Fibroblast of peridontal ligament (primary cell): ENCODE data around the gene IPO11.
A peak's percentile ranks its signal among the peaks of the same experiment; 100 is the strongest.
"Not testable (repeated sequence)": the region's sequence is repeated elsewhere in the genome, so short reads cannot be mapped to it uniquely, and the experiment has no call there.

ENCODE experiments used
- DNase-seq: peaks from one replicate; pipeline ENCODE4 v3.0.0-alpha.2; 2010; ENCODE audit errors: extremely low read depth

The IPO11 gene

DNA sequence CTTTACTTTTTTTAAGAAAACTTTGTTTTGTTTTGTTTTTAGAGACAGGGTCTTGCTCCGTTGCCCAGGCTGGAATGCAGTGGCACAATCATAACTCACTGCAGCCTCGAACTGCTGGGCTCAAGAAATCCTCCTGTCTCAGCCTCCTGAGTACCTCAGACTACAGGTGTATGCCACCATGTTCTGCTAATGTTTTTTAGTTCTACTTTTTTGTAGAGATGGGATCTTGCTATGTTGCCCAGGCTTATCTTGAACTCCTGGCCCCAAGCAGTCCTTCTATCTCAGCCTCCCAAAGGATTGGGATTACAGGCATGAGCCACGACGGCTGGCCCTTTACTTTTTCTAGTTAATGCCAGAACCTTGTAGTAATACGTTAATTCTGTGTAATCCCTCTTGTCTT is 36.0 kb downstream of the IPO11 start:
- no peak for DNase-seq

DNA sequence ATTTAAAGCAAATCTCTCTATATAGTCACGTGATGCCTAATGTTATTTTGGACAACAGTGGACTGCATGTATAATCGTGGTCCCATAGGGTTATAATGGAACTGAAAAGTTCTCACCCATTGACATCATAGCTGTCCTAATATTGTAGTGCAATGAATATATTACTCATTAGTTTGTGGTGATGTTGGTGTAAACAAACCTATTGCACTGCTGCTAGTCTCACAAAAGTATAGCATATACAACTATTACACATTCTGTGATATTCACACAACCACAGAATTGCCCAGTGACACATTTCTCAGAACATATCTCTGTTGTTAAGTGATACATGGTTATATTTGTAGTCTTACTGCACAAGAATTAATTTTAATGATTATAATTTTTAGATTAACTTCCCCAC is 37.7 kb downstream of the IPO11 start:
- no peak for DNase-seq

DNA sequence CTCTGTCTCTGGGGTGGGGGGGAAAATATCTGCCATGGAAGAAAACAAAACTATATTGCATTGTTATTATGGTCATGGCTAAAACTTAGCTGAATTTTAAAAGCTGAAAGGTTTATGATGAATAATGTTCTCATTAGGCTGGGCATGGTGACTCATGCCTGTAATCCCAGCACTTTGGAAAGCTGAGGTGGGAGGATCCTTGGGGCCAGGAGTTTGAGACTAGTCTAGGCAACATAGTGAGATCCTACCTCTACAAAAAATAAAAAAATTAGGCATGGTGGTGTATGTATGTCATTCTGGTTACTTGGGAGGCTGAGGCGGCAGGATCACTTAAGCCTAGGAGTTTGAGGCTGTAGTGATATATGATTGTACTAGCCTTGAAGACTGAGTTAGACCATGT is 44.5 kb downstream of the IPO11 start:
- DNase-seq = peak; percentile 33

DNA sequence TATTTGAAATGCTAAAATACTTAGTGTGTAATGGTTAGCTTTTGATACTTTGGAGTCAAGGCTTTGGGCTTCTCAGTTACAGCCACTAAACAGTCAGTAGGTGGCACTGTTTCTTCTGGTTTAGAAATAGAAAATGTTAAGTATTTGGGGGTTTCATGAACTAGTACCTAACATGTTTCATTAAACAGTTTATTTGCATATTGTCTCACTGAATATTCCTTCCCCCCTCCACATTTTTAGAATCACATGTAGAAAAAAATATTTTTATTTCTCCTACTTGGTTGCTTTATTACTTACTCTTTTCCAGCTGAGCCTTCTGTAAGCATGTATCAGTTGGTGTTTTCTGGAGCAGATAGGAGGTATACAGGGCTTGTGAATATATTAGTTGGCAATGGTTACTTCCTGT is 48.0 kb downstream of the IPO11 start:
- DNase-seq = peak; percentile 77

DNA sequence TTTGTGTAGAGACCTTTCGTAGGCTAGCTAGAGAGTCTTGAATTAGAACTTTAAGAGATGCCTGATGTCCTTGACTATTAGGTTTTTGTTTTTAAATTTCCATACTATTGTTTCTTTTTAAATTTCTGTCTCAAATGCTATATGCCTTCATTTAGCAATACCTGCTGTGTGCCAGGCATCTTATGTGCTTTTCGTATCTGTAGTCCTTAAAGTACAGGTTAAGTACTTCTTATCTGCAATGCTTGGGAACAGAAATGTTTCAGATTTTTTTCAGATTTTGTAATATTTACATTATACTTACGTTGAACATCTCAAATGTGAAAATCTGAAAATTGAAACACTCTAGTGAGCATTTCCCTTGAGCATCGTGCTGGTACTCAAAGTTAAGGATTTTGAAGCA is 49.0 kb downstream of the IPO11 start:
- DNase-seq = no peak

DNA sequence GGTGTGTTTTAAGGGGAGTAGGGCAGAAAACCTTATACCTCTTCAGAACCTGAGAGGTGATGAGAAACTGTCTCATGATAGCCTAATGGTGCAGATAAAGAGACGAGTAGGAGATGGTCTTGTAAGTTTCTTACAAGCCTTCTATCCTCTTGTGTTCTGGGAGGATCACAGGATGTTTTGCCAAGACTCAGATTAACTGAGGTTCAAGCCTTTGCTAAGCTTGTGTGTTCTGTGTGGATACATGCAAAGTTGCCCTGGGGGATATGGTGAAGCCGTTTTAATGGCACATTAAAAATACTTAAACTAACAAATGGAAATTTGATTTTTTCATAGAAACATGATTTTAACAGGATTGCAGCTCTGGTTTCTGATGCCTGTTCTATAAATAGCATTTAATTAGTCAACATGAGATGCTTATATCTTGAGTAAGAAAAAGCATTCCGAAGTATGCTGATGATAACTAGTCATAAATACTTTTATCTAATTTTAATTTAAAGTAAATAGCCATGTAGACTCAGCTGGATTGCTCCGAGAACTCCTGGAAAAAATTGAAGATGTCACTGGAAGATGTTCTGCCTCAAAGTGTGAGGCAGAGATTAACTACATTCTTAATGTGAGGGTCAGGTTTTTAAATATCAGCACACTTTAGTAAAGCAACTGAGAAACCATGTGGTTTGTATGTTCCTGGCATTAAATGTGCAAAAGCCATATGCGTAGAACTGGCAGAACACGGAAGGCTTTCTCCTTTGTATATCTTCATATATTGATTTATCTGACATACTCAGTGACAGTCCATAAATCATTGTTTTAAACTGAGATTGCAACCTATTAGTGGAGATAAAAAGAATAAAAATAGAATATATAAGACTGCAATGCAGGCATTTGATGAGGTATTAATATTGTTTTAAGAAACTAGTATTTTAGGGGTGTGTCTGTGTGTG is 53.7 kb downstream of the IPO11 start:
- peak; percentile 31 for DNase-seq

DNA sequence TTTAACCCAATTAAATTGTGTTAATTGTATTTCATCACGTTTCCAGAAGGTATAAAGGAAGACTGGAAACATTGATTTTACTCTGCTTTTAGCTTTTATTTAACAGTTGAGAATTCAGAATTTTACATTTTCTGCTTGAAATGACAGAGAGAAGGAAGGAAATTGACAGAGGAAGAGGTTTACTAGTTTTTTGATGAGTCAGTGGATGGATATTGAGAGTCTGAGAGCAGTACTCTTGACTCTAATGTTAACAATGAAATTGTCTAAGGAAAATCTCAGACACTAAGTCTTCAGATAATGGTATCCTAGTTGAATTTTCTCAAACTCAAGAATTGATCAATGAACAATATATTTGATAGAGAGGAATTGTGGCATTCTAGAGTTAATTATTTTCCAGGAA is 60.6 kb downstream of the IPO11 start:
- peak; percentile 37 for DNase-seq

DNA sequence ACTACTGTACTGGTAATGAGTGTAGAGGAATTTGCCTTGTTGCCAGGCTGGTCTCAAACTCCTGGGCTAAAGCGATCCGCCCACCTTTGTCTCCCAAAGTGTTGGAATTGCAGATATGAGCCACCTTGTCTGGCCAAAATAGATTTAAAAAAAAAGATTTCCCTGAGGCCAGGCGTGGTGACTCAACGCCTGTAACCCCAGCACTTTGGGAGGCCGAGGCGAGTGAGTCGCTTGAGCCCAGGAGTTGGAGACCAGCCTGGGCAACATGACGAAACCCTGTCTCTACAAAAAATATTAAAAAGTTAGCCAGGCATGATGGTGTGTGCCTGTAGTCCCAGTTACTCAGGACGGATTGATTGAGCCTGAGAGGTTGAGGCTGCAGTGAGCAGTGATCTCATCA is 62.5 kb downstream of the IPO11 start:
- peak; percentile 59 for DNase-seq

DNA sequence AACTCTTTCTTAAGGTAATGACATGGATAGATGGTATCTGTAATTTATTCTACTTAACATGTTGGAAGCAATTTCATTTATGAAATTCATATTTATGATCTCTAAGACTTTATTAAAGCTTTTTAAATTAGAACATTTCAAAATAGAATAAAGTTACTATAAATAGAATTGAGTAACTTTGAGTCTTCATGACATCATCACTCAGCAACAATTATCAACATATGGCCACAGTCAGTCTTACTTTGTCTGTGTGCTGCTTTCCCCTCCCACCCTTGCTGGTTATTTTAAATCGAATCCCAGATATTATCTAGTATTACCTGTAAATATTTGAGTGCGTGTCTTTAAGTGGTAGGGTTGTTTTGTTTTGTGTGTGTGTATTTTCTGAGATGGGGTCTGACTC is 65.2 kb downstream of the IPO11 start:
- DNase-seq = peak; percentile 68

DNA sequence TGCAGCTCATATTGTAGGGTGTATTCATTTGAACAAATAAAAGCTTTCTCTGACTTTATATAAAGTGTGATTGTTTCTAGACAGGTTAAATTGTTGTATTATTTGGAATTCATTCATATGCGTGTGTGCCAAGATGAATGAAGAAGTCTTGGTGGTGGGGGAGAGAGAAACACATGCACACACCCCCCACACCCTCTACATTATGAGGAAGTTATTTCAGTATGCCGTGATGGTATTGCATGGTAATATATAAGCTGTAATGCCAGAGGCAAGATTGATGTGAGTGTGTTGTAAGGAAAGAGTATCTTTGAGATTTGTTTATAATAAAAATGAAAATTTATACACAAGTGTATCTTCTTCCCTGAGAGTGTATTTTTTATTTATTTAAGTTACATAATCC is 71.0 kb downstream of the IPO11 start:
- no peak for DNase-seq

DNA sequence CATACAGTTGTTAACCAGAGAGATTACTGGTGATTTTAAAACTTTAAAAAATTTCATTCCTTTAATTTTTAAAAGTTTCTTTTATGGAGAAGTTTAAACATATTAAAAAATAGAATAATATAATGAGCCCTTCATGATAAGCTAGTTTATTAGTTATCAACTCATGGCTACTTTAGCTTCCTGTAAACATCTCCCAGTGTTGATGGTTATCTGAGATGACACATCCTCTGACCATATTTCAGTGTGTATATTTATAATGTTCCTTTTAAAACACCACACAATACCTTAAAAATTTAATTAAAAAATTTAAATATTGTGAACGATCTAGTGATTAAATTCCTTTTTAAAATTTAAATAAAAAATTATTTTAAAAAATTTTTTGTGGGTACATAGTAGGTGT is 74.1 kb downstream of the IPO11 start:
- no peak for DNase-seq

DNA sequence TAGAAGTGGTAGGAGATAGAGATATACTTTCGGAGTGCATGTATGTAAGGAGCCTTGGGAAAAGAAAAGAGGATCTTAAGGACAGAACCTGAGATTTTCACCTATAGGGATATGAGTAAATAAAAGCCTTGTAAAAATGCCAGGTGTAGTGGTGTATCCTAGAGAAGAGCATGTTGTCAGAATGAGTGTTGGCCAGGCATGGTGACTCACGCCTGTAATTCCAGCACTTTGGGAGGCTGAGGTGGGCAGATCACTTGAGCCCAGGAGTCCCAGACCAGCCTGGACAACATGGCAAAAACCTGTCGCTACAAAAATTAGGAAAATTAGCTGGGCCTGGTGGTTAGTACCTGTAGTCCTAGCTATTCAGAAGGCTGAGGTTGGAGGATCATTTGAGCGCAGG is 76.0 kb downstream of the IPO11 start:
- DNase-seq = no peak

DNA sequence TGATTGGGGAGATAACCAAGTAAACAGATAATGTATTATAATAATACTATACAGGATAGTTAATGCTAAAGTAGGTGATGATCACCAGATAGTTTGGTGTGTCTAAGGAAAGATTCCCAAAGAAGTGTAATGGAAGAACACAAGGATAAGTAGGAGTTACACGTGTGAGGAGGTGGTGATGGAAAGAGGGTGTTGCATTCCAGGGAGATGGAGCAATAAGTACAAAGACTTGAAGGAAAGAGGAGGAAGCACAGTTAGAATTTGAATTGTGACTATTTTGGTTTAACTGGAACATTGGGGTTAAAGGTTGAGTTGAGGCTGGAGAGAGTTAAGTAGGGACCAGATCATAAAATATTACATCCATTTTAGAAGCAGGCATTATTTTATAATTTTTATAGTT is 76.9 kb downstream of the IPO11 start:
- no peak for DNase-seq

DNA sequence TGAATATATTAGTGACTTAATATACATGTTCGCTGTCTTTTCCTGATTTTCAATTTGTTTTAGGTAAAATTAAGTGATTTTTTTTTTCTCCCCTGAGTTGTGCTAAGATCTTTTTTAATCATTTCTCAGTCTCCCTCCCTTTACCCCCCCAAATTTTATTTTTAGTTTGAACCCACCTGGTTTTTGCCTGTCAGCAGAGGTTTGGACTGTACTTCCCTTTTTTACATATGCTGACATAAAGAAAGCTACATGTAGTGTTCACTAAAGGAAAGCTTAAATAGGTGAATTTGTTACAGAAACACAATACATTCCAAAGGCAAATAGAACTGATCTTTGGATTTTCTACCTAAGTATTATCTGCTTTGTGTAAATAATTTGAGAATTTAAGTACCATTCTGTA is 82.2 kb downstream of the IPO11 start:
- no peak for DNase-seq

DNA sequence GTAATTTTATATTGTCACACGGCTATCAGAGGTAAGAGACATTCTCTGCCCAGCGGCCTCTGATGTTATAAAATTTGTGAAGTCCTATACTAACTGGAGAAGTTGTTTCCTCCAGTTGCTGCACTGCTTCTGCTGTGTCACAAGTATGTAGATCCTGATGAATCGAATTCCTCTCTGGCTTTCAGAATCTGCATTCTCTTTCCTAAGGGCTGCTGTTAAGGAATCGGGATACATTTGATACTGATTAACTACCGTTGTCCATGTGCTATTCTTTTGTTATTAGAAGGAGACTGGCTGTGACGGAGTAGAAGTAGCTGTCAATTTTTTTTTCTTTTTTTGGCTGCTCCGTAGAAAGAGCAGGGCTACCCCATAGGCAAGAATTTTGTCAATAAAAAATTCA is 84.3 kb downstream of the IPO11 start:
- DNase-seq = no peak

DNA sequence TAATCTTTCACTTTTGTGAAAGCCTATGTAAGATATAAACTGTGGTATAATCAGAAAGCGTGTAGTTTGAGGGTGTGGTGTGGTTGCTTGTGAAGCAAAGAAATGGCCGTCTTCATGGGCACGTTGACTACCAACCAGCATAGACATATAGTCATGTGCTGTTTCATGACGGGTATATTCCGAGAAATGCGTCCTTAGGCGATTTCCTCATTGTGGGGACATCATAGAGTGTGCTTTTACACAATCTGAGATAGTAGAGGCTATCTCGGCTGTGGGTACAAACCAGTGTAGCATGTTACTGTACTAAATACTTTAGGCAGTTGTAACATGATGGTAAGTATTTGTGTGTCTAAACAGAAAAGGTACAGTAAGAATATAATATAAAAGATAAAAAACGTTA is 86.4 kb downstream of the IPO11 start:
- no peak for DNase-seq

DNA sequence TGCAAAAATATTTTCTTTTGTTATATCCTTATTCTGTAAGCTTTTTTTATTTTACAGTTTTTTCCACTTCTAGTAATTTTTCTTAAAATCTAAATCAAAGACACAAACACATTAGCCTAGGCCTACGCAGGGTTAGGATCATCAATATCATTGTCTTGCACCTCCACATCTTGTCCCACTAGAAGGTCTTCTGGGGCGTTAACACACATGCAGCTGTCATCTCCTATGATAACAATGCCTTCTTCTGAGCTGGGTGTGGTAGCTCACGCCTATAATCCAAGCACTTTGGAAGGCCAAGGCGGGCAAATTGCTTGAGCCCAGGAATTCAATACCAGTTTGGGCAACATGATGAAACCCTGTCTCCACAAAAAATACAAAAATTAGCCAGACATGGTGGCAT is 87.2 kb downstream of the IPO11 start:
- DNase-seq = no peak

DNA sequence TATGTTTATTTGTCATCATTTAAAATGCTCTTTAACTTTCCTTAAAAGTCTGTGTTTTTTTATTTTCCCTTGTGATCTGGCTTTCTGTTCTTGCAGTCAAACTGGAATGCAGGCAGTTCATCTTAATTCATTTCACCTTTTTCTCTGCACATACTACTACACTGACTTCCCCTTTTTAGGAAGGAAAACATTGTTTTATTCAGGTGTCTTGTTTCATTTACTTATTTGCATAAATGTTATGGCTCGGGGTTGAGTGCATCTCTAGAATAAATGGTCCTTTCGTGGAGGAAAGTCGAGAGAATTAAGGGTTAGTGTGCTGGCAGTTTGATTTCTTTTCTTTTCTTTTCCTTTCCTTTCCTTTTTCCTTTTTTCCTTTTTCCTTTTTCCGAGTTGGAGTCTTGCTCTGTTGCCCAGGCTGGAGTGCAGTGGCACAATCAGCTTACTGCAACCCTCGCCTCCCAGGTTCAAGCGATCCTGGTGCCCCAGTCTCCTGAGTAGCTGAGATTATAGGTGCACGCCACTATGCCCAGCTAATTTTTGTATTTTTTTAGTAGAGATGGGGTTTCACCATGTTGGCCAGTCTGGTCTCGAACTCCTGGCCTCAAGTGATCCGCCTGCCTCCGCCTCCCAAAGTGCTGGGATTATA is 90.0 kb downstream of the IPO11 start:
- DNase-seq = no peak

DNA sequence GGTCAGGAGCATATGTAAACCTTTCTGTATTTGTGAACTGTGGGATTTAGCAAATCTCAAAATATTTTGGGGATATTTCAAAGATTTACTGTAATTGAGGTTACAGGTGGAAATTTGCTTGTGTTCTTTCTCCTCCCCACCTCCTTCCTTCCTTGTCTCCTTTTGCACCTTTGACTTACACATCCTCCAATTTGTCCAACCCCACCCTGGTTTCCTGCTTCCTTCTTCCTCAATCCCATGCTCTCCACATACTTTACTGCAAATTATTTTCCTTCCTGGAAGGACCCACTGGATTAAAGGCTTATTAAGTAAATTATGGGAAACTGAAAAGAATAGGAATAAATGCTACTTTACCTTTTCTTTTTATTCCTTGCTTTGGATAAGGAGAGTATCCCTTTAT is 91.6 kb downstream of the IPO11 start:
- DNase-seq = no peak

DNA sequence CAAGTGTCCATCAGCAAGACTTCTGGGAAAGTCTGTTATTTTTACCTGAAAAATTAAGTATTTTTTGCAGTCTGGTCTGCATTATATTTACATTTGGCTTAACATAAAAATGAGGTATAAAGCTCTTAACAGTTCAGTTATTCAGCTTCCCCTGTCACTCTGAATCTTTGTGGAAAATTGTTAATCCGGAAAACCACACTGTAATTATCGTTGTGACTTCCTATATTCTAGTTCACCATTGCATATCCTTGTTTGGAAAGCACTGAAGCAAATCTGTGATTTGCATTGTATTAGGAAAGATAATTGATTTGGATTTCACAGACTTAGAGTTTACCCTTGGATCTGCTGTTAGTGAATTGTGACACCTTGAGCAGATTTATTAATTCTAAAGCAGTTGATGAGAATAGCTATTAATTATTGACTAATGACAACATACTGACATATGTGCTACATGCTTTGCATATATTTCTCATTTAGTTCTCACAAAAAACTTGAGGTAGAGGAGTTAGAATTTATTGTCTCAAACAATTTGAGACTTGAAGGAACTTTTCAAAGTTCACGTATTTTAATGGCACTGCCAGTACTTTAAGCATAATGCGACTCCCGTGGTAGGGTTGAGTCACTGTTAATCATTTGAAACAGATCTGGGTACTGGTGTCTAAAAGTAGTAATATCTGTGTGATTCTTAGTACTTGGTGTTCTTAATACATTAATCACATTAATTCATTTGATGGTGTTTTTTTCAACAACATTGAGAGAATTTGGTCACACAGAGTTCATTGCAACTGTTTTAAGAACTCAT is 94.3 kb downstream of the IPO11 start:
- no peak for DNase-seq

DNA sequence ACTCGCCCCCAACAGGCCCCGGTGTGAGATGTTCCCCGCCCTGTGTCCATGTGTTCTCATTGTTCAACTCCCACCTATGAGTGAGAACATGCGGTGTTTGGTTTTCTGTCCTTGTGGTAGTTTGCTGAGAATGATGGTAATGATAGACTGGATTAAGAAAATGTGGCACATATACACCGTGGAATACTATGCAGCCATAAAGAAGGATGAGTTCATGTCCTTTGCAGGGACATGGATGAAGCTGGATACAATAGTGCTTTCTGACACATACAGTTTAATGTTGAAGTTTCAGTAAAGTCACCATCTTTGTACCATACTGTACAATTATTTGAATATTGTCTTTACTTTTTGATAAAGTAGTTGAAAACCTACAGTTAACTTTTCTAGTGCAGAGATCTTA is 96.2 kb downstream of the IPO11 start:
- not testable (repeated sequence) for DNase-seq

DNA sequence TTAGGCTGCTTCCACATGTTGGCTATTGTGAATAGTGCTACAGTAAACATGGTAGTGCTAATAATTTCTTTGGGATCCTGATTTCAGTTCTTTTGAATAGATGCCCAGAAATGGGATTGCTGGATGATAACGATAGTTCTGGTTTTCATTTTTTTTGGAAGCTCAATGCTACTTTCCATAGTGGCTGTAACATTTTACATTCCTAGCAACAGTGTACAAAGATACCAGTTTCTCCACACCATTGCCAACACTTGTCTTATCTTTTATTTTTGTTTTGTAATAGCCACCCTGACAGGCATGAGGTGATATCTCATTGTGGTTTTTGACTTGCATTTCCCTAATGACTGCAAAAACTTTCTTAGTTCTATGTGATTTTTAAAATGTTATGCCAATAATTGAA is 97.2 kb downstream of the IPO11 start:
- DNase-seq = peak; percentile 8

DNA sequence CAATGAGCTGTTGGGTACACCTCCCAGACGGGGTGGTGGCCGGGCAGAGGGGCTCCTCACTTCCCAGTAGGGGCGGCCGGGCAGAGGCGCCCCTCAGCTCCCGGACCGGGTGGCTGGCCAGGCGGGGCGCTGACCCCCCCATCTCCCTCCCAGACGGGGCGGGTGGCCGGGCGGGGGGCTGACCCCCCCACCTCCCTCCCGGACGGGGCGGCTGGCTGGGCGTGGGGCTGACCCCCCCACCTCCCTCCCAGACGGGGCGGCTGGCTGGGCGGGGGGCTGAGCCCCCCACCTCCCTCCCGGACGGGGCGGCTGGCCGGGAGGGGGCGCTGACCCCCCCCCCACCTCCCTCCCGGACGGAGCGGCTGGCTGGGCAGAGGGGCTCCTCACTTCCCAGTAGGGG is 100.5 kb downstream of the IPO11 start:
- DNase-seq = not testable (repeated sequence)
